ENCODE measurements around the gene CTAGE8.
"Not testable (repeated sequence)": the region's sequence is repeated elsewhere in the genome, so short reads cannot be mapped to it uniquely, and the experiment has no call there.

GRCh38 chr7:144287171-144287784, 18.2 kb upstream of the CTAGE8 start:
- not testable (repeated sequence) for TF ChIP-seq CTCF (IDR thresholded peaks at IDR 0.05; ENCODE audit: low read depth, low read length); EZH2phosphoT487 (IDR thresholded peaks at IDR 0.05; ENCODE audit: low read depth)
